Liver (tissue), 9 donors: ENCODE results near the gene GDI1. TPM values are rescaled to one million over a fixed set of nuclear protein-coding genes. Genes with fewer than 3 reads are reported as not detected.

ENCODE experiments used
- DNase-seq: peaks from one replicate; pipeline ENCODE4 v3.0.0-alpha.2; 2017; ENCODE audit warnings: low spot score
- H3K27ac ChIP-seq, 2 donors: one replicate each; pipeline ENCODE4 v1.7.0; 2013; ENCODE audit warnings: inconsistent platforms in 2 of 2, low read length in 2 of 2, control low read depth in 1 of 2, low read depth in 1 of 2, mild to moderate bottlenecking in 1 of 2
- H3K27me3 ChIP-seq, 4 donors: one replicate each; pipeline versions ENCODE4 v1.6.1 to v1.7.0; 2013; ENCODE audit warnings: low read length in 3 of 4, inconsistent platforms in 1 of 4, mild to moderate bottlenecking in 1 of 4, moderate library complexity in 1 of 4; ENCODE audit not compliant: control insufficient read depth in 4 of 4, insufficient read depth in 4 of 4
- H3K36me3 ChIP-seq, 4 donors: one replicate each; pipeline versions ENCODE4 v1.6.1 to v1.7.0; 2013; ENCODE audit warnings: low read length in 3 of 4, mild to moderate bottlenecking in 3 of 4, low read depth in 1 of 4, moderate library complexity in 1 of 4; ENCODE audit not compliant: control insufficient read depth in 4 of 4, insufficient read depth in 3 of 4
- H3K4me1 ChIP-seq, 4 donors: one replicate each; pipeline versions ENCODE4 v1.6.1 to v1.7.0; 2013; ENCODE audit warnings: low read length in 3 of 4, mild to moderate bottlenecking in 3 of 4, moderate library complexity in 1 of 4; ENCODE audit not compliant: control insufficient read depth in 4 of 4, insufficient read depth in 4 of 4
- H3K4me3 ChIP-seq, 3 donors: one replicate each; pipeline versions ENCODE4 v1.6.1 to v1.7.0; 2013; ENCODE audit warnings: low read length in 3 of 3, control low read depth in 1 of 3, low read depth in 1 of 3, mild to moderate bottlenecking in 1 of 3
- H3K9ac ChIP-seq, 2 donors: one replicate each; pipeline ENCODE4 v1.7.0; 2013; ENCODE audit warnings: low read length in 2 of 2, mild to moderate bottlenecking in 2 of 2, moderate library complexity in 2 of 2, control low read depth in 1 of 2, low read depth in 1 of 2
- H3K9me3 ChIP-seq, 4 donors: one replicate each; pipeline versions ENCODE4 v1.6.1 to v1.7.0; 2013; ENCODE audit warnings: low read length in 3 of 4; ENCODE audit not compliant: control insufficient read depth in 4 of 4
- ATF3 ChIP-seq: IDR thresholded peaks from 2 replicates; pipeline ENCODE4 v1.6.1; 2016; ENCODE audit warnings: antibody characterized with exemption
- CTCF ChIP-seq: fragments of 150-350 bp; IDR thresholded peaks from 2 replicates; pipeline ENCODE4 v1.5.1; 2017; ENCODE audit warnings: improper control_type of control experiment, low read depth, low read length; ENCODE audit not compliant: missing input control
- EGR1 ChIP-seq, 2 donors: IDR thresholded peaks; 2 replicates each; pipeline ENCODE4 v1.6.1; 2016 to 2018; ENCODE audit warnings: antibody characterized with exemption in 2 of 2, low read depth in 2 of 2
- FOXA2 ChIP-seq: IDR thresholded peaks from 2 replicates; pipeline ENCODE4 v1.6.1; 2016; ENCODE audit warnings: antibody characterized with exemption
- GABPA ChIP-seq, 2 donors: IDR thresholded peaks in 1 of 2; conservative IDR thresholded peaks in 1 of 2; 2 replicates each; pipeline ENCODE4 v1.6.1; 2016; ENCODE audit warnings: antibody characterized with exemption in 2 of 2, mild to moderate bottlenecking in 1 of 2, moderate library complexity in 1 of 2
- HNF4G ChIP-seq: IDR thresholded peaks from 2 replicates; pipeline ENCODE4 v1.6.1; 2016; ENCODE audit warnings: antibody characterized with exemption
- JUND ChIP-seq, 2 donors: IDR thresholded peaks; 2 replicates each; pipeline ENCODE4 v1.6.1; 2016; ENCODE audit warnings: antibody characterized with exemption in 2 of 2
- MAX ChIP-seq: IDR thresholded peaks from 2 replicates; pipeline ENCODE4 v1.6.1; 2016; ENCODE audit warnings: antibody characterized with exemption
- NR2F2 ChIP-seq: IDR thresholded peaks from 2 replicates; pipeline ENCODE4 v1.6.1; 2016; ENCODE audit warnings: antibody characterized with exemption
- RAD21 ChIP-seq, 2 donors: IDR thresholded peaks; 2 replicates each; pipeline ENCODE4 v1.6.1; 2016; ENCODE audit warnings: antibody characterized with exemption in 2 of 2, mild to moderate bottlenecking in 2 of 2
- REST ChIP-seq: IDR thresholded peaks from 2 replicates; pipeline ENCODE4 v1.6.1; 2016; ENCODE audit warnings: antibody characterized with exemption, mild to moderate bottlenecking
- RXRA ChIP-seq, 2 donors: IDR thresholded peaks; 2 replicates each; pipeline ENCODE4 v1.6.1; 2017 to 2018; ENCODE audit warnings: antibody characterized with exemption in 2 of 2, mild to moderate bottlenecking in 1 of 2
- SP1 ChIP-seq: IDR thresholded peaks from 2 replicates; pipeline ENCODE4 v1.6.1; 2018; ENCODE audit warnings: antibody characterized with exemption, mild to moderate bottlenecking
- TAF1 ChIP-seq: conservative IDR thresholded peaks from 2 replicates; pipeline ENCODE4 v1.6.1; 2016; ENCODE audit warnings: antibody characterized with exemption, mild to moderate bottlenecking
- YY1 ChIP-seq: IDR thresholded peaks from 2 replicates; pipeline ENCODE4 v1.6.1; 2016; ENCODE audit warnings: antibody characterized with exemption, mild to moderate bottlenecking
- WGBS: extraction: QIAGEN DNeasy Blood & Tissue Kit; methylation state at CpG from one replicate; pipeline ENCODE4 v1.1.7; 2013; 5-methylcytosine and 5-hydroxymethylcytosine counted together
- polyA plus RNA-seq, 2 donors: library from polyadenylated mRNA; stranded (reverse) in 1 of 2; unstranded in 1 of 2; fragments of 200-250 nt in 1 of 2; fragments of >200 nt in 1 of 2; fragmentation: Nextera tagmentation in 1 of 2; extraction: Ambion mirVana in 1 of 2; gene quantifications; one replicate each; pipeline versions ENCODE4 v1.2.1 to v1.2.3, GENCODE V29; 2013 to 2015
- total RNA-seq, 2 donors: library from RNA; depleted of rRNA; stranded (reverse); fragments of >200 nt; gene quantifications; one replicate each; pipeline ENCODE4 v1.2.3, GENCODE V29; 2014
- donor health status: healthy.
- donor health status: healthy.
- donor health status: healthy.
- donor health status: healthy.
- donor health status: healthy.

Gene GDI1
- total and polyA plus RNA-seq, 4 donors = 12.8 to 35.6 (median 20.5) TPM

- Histone ChIP-seq H3K9me3 (no peaks in the 10 kb centered on the region), H3K4me3 (no peak overlapping the region), H3K27me3 (no peaks in the 10 kb centered on the region), H3K36me3 (no peaks in the 10 kb centered on the region), H3K27ac (no peak overlapping the region), H3K4me1 (no peaks in the 10 kb centered on the region), H3K9ac (no peak overlapping the region)
- no peak for DNase-seq
- 97% methylated on average over 8 of the region's 8 CpGs for WGBS
- TF ChIP-seq CTCF = no peak
- TF ChIP-seq JUND (IDR thresholded peaks at IDR 0.05) = no peak
- TF ChIP-seq TAF1 = no peak
- no peak for TF ChIP-seq FOXA2
- no peak for TF ChIP-seq REST
- no peak for TF ChIP-seq YY1
- TF ChIP-seq SP1 = no peak
- TF ChIP-seq RAD21 (IDR thresholded peaks at IDR 0.05) = no peak
- TF ChIP-seq HNF4G = no peak
- TF ChIP-seq NR2F2 = no peak
- TF ChIP-seq RXRA (IDR thresholded peaks at IDR 0.05) = no peak
- no peak for TF ChIP-seq MAX
- TF ChIP-seq EGR1 (IDR thresholded peaks at IDR 0.05; ENCODE audit: low read depth in 2 of 2) = no peak
- no peak for TF ChIP-seq GABPA (IDR thresholded peaks at IDR 0.05 in 1 of 2, conservative IDR thresholded peaks at IDR 0.05 in 1 of 2)
- no peak for TF ChIP-seq ATF3
These were observed 17.8 kb upstream of the GDI1 start for GRCh38 chrX:154419189-154419588.

- WGBS = 81% methylated on average over 19 of the region's 19 CpGs
- Histone ChIP-seq H3K27me3 (no peaks in the 10 kb centered on the region), H3K4me1 (no peaks in the 10 kb centered on the region), H3K9me3 (no peaks in the 10 kb centered on the region), H3K9ac (no peak overlapping the region), H3K36me3 (no peaks in the 10 kb centered on the region), H3K4me3 (no peak overlapping the region), H3K27ac (no peak overlapping the region)
- no peak for DNase-seq
- TF ChIP-seq NR2F2 = peak; percentile 25
- no peak for TF ChIP-seq RXRA (IDR thresholded peaks at IDR 0.05)
These were observed 17.1 kb upstream of the GDI1 start for GRCh38 chrX:154419688-154420401.
